AG09319 (cell line): ENCODE data around the gene CNTNAP2.

Source experiments
- DNase-seq: peaks from one replicate; pipeline ENCODE4 v3.0.0-alpha.2; 2010; ENCODE audit warnings: low read depth; ENCODE audit errors: extremely low read depth
- TF ChIP-seq, protein P1 (sequence below): IDR thresholded peaks from 2 replicates; pipeline ENCODE4 v1.5.1; 2011; ENCODE audit warnings: low read depth, mild to moderate bottlenecking, inconsistent platforms, low read length, moderate library complexity

CNTNAP2 gene

DNA sequence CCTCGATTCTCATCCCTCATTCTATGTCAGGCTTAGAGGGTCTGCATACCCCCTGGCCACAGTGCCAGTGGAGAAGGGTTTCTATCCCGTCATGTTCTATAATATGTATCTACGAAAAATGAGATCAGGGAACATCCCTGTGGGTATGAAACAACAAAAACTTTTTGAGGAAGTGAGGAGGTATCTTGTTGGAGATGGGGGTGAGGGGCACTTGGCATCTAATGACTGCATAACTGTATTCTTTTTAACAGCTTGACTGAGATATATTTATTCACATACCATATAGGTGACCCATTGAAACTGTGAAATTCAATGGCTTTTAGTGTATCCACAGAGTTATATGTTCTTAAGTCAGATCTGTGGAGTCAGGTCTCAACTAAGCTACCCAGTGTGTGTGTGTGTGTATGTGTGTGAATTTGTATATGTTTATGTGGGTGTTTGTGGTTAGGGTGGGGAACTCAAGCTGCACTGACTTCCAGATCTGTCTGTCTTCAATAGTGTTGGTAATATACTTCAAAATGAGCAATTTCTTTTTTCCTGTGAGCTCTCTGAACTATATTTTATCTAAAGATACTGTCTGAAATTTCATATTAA, 528.9 kb downstream of the CNTNAP2 start:
- TF ChIP-seq, protein P1, sequence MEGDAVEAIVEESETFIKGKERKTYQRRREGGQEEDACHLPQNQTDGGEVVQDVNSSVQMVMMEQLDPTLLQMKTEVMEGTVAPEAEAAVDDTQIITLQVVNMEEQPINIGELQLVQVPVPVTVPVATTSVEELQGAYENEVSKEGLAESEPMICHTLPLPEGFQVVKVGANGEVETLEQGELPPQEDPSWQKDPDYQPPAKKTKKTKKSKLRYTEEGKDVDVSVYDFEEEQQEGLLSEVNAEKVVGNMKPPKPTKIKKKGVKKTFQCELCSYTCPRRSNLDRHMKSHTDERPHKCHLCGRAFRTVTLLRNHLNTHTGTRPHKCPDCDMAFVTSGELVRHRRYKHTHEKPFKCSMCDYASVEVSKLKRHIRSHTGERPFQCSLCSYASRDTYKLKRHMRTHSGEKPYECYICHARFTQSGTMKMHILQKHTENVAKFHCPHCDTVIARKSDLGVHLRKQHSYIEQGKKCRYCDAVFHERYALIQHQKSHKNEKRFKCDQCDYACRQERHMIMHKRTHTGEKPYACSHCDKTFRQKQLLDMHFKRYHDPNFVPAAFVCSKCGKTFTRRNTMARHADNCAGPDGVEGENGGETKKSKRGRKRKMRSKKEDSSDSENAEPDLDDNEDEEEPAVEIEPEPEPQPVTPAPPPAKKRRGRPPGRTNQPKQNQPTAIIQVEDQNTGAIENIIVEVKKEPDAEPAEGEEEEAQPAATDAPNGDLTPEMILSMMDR: no peak
- no peak for DNase-seq

DNA sequence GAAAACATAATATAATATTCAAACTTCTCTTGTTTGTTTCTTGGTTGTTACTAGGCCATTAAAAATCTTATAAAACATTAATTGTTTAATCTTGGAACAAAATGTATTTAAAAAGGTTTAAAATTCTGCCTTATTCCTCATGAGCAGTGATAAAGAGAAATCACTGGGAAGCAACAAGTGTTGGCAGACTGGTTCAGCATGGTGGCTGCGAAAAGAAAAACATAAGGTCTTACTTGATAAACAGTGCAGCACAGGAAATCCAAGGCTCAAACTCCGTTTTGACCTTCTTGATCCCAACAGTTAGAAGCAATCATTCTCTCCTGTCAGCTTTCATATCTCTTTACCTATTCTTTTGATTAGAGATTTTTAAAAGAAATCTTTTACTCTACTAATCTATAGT, 530.8 kb downstream of the CNTNAP2 start:
- TF ChIP-seq, protein P1: no peak
- no peak for DNase-seq

DNA sequence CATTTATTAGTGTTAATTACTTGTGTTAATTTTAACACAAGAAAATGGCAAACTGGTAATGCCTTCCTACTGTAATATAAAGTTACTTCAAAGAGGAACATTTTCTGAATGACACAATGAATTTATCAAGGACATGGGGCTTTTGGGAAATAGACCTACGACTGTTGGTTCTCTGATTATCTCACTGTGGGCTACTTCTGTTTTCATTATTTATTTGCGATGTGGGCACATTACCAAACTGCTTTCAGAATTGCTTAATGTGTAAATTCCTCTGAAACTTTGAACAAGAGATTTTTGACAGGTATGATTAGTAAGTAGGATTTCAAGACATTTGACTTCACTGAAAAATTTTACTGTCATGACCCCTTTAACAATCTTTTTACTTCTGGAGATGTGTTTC, 535.6 kb downstream of the CNTNAP2 start:
- DNase-seq: no peak
- TF ChIP-seq, protein P1: no peak

DNA sequence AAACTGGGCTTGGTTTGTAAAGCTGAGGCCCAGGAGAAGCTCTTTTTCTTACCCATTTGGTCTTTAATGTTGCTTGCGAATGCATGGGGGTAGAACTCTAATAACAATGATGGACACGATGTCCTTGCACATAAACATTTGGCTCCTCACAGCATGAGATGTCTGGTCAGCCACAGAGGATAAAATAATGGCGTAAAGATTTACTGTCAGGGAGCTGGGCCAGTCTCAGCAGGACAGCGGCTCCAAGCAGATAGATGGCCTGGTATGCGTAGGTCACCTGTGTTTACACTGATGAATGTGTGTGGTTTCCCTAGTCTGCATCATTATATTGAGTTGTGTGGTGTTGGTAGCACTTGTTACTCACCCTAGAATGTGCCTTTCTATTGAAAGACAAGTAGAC, 537.4 kb downstream of the CNTNAP2 start:
- no peak for DNase-seq
- TF ChIP-seq, protein P1: no peak

DNA sequence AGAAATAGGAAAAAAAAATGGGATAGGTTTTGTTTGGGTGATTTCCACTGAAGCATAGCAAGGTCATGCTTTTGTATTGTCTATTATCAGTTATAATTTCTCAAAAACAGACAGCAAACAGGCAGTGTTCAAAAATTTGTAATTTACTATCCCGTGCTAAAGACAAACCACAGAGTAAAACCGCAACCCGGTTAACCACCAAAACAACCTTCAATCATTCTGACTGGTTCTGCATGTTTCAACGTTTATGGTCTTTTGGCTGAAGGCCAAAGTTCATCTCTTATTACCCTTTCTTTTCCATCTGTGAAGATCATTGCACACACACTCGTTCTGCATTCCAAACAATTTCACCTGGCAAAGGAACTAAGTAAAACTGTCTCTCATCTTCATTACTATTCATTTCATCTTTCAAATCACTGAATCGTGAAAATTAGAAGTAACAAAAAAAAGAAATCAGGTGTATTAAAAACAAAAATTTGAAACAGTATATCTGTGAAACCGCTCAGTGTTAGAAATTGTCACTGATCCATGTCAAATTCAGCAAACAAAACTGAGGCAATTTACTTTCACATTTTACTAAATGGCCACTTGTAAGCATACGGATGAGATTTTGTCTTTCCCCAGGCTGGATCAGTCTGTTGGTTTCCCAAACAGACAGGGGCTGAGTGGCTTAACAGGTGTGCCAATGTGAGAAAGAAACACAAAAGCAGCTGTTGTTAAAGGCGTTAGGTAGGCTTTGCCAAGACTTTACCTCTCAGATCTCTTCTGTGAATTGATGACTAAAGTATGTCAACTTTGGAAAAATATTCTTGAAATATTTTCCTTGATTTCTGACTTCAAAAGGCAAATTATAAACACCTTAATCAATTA, 539.6 kb downstream of the CNTNAP2 start:
- no peak for DNase-seq
- TF ChIP-seq, protein P1: no peak

DNA sequence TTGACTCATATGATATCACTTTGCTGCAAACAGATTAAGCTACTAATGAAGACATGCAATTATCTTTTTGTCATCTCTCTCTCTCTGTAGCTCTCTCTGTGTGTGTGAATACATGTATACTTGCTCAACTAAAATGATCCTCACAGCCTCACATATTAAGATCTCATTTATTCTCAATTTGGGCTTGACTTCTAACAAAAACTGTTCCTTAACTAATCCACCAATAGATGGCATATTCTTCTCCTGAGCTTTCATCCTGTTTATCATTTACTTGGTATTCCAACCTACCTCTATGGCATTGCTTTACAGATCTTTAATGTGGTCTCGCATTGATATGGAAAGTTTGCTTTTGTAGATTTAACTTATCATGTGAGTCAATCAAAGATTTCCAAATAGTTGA, 540.4 kb downstream of the CNTNAP2 start:
- DNase-seq: no peak
- TF ChIP-seq, protein P1: no peak

DNA sequence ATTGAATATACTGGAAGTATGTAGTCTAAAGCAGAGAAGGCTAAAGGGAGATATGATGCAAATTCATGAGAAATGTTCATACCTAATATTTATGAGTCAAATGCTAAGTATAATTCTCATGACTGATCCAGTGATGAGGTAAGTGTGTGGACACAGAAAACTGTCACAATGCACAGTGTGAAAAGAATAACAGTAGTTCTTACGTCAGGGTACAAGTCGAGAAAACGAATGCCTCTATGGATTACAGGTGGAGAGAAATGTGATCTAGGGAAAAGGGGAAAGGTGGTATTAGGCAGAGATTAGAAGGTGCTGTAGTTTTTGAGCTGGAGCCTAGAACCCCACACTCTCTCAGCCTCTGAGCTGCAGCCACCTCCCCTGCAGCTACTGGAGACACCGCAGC, 542.0 kb downstream of the CNTNAP2 start:
- TF ChIP-seq, protein P1: no peak
- DNase-seq: no peak
